ENCODE data around the gene MAPK7.

DNA sequence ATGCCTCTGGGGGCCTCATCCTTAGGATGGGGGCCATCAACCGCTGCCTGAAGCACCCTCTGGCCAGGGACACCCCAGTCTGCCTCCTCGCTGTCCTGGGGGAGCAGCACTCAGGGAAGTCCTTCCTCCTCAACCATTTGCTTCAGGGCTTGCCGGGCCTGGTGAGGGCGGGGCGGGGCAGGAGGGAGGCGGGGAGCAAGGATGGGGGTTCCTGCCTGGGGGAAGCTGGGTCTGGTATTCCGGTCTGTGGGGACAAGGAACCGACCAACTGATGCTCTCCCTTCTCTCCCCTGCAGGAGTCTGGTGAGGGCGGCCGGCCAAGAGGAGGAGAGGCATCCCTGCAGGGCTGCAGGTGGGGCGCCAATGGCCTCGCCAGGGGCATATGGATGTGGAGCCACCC is 34.7 kb downstream of the MAPK7 start:
- TF ChIP-seq, protein P1, sequence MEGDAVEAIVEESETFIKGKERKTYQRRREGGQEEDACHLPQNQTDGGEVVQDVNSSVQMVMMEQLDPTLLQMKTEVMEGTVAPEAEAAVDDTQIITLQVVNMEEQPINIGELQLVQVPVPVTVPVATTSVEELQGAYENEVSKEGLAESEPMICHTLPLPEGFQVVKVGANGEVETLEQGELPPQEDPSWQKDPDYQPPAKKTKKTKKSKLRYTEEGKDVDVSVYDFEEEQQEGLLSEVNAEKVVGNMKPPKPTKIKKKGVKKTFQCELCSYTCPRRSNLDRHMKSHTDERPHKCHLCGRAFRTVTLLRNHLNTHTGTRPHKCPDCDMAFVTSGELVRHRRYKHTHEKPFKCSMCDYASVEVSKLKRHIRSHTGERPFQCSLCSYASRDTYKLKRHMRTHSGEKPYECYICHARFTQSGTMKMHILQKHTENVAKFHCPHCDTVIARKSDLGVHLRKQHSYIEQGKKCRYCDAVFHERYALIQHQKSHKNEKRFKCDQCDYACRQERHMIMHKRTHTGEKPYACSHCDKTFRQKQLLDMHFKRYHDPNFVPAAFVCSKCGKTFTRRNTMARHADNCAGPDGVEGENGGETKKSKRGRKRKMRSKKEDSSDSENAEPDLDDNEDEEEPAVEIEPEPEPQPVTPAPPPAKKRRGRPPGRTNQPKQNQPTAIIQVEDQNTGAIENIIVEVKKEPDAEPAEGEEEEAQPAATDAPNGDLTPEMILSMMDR (conservative IDR thresholded peaks at IDR 0.05; ENCODE audit: low read depth, low read length) = no peak
- TF ChIP-seq EZH2 (IDR thresholded peaks at IDR 0.05; ENCODE audit: borderline replicate concordance, low read depth, low read length, poor library complexity, severe bottlenecking) = no peak
